Gastroesophageal sphincter (tissue), 4 donors: ENCODE data around the gene ARHGAP8. TPM values are rescaled to one million over a fixed set of nuclear protein-coding genes. Genes with fewer than 3 reads are reported as not detected.

Source experiments
- ATAC-seq: fragments of 150-250 bp; one replicate; pipeline ENCODE4 v1.9.1; 2016; ENCODE audit warnings: mild to moderate bottlenecking, moderate library complexity
- H3K27ac ChIP-seq, 4 donors: fragments of 200-600 bp; sonication (generic) in 3 of 4; 1 replicate in 3 of 4; 2 replicates in 1 of 4; pipeline ENCODE4 v1.5.1; 2016 to 2019
- H3K27me3 ChIP-seq: fragments of 200-600 bp; sonication (generic); one replicate; pipeline ENCODE4 v1.5.1; 2019
- H3K36me3 ChIP-seq, 2 donors: fragments of 200-600 bp; sonication (generic); one replicate each; pipeline ENCODE4 v1.5.1; 2019; ENCODE audit warnings: control low read depth in 1 of 2
- H3K4me1 ChIP-seq, 3 donors: fragments of 200-600 bp; sonication (generic); 1 replicate in 2 of 3; 2 replicates in 1 of 3; pipeline ENCODE4 v1.5.1; 2016 to 2019; ENCODE audit warnings: control low read depth in 2 of 3
- H3K4me3 ChIP-seq, 2 donors: fragments of 200-600 bp; sonication (generic); one replicate each; pipeline ENCODE4 v1.5.1; 2019; ENCODE audit warnings: mild to moderate bottlenecking in 1 of 2, moderate library complexity in 1 of 2
- H3K9me3 ChIP-seq, 3 donors: fragments of 200-600 bp; sonication (generic); one replicate each; pipeline ENCODE4 v1.5.1; 2017 to 2019; ENCODE audit warnings: control low read depth in 2 of 3
- EP300 ChIP-seq: sonication (generic); formaldehyde crosslinking; IDR thresholded peaks from one replicate; pipeline ENCODE4 v1.6.1; 2017; ENCODE audit warnings: antibody characterized with exemption, mild to moderate bottlenecking
- POLR2A ChIP-seq, 2 donors: fragments of 450-650 bp; IDR thresholded peaks; one replicate each; pipeline ENCODE4 v1.6.1; 2017; ENCODE audit warnings: antibody characterized with exemption in 2 of 2, mild to moderate bottlenecking in 2 of 2, moderate library complexity in 1 of 2
- POLR2AphosphoS5 ChIP-seq: sonication (generic); formaldehyde crosslinking; IDR thresholded peaks from one replicate; pipeline ENCODE4 v1.6.1; 2017; ENCODE audit warnings: antibody characterized with exemption
- WGBS, 2 donors: methylation state at CpG; one replicate each; pipeline ENCODE4 v1.1.5; 2018; ENCODE audit warnings: low coverage in 1 of 2; 5-methylcytosine and 5-hydroxymethylcytosine counted together
- total RNA-seq, 4 donors: library from RNA; depleted of rRNA; stranded (reverse); fragments of >200 nt; gene quantifications; one replicate each; pipeline ENCODE4 v1.1.0, GENCODE V29; 2016
- TF ChIP-seq, protein P1 (sequence below), 4 experiments: fragments of 200-600 bp in 2 of 4; fragments of 450-650 bp in 2 of 4; sonication (generic) in 1 of 4; IDR thresholded peaks; one replicate each; pipeline ENCODE4 v1.5.1; 2017 to 2019; ENCODE audit warnings: antibody characterized with exemption in 4 of 4, mild to moderate bottlenecking in 2 of 4, moderate library complexity in 2 of 4

ARHGAP8 gene
- total RNA-seq, 4 donors from 2014 or later: 0.31 to 1.6 TPM; not detected in 2

DNA sequence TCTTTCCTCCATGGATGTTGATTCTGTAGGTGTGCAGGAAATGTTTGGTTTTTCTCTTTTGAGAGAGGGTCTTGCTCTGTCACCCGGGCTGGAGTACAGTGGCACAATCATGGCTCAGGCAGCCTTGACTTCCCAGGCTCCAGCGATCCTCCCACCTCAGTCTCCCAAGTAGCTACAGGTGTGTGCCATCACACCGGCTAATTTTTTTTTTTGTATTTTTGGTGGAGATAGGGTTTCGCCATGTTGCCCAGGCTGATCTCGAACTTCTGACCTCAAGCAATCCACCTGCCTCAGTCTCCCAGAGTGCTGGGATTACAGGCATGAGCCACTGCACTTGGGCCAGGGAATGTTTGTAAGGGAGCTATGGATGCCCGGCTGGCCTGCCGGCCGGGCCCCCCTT, 45.9 kb upstream of the ARHGAP8 start:
- Histone ChIP-seq H3K36me3 (no peaks in the 10 kb centered on the region), H3K9me3 (no peaks in the 10 kb centered on the region), H3K4me3 (no peak overlapping the region), H3K4me1 (peaks cover 0 to 21% (median 11%) of the 10 kb centered on the region in 3 donors), H3K27me3 (peaks cover 70% of the 10 kb centered on the region), H3K27ac (no peak overlapping the region)
- no peak for ATAC-seq
- WGBS, 2 donors: 85 to 92% methylated on average over 2 to 7 of the region's 8 CpGs
- TF ChIP-seq, protein P1, sequence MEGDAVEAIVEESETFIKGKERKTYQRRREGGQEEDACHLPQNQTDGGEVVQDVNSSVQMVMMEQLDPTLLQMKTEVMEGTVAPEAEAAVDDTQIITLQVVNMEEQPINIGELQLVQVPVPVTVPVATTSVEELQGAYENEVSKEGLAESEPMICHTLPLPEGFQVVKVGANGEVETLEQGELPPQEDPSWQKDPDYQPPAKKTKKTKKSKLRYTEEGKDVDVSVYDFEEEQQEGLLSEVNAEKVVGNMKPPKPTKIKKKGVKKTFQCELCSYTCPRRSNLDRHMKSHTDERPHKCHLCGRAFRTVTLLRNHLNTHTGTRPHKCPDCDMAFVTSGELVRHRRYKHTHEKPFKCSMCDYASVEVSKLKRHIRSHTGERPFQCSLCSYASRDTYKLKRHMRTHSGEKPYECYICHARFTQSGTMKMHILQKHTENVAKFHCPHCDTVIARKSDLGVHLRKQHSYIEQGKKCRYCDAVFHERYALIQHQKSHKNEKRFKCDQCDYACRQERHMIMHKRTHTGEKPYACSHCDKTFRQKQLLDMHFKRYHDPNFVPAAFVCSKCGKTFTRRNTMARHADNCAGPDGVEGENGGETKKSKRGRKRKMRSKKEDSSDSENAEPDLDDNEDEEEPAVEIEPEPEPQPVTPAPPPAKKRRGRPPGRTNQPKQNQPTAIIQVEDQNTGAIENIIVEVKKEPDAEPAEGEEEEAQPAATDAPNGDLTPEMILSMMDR (IDR thresholded peaks at IDR 0.05): no peak
- no peak for TF ChIP-seq POLR2AphosphoS5
- TF ChIP-seq EP300: no peak
- no peak for TF ChIP-seq POLR2A (IDR thresholded peaks at IDR 0.05)

DNA sequence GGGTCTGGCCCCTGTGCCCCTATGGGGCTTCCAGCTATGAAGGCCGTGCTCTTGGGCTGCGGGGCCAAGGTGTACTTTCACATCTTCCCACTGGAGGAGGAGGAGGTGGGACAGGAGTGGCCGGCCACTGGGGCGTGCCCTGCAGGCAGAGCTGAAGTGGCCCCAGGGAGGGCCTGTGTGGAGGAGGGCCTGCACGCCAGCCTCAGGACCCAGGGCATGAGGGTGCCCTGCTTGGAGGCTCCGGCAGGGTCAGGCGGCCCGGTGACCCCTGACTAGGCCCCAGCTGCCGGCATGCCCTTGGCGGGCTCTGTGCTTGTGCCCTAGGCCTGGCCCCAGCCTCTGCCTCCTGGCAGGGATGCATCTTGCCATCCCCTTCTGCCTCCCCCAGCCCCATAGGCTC, 45.2 kb upstream of the ARHGAP8 start:
- Histone ChIP-seq H3K27me3 (peaks cover 63% of the 10 kb centered on the region), H3K9me3 (no peaks in the 10 kb centered on the region), H3K4me1 (peaks cover 0 to 15% (median 8%) of the 10 kb centered on the region in 3 donors), H3K27ac (no peak overlapping the region), H3K36me3 (no peaks in the 10 kb centered on the region), H3K4me3 (no peak overlapping the region)
- TF ChIP-seq EP300: no peak
- TF ChIP-seq POLR2AphosphoS5: no peak
- TF ChIP-seq, protein P1 (IDR thresholded peaks at IDR 0.05): no peak
- no peak for TF ChIP-seq POLR2A (IDR thresholded peaks at IDR 0.05)
- WGBS, 2 donors: no CpG with 5 or more reads among the region's 10 CpGs
- no peak for ATAC-seq

DNA sequence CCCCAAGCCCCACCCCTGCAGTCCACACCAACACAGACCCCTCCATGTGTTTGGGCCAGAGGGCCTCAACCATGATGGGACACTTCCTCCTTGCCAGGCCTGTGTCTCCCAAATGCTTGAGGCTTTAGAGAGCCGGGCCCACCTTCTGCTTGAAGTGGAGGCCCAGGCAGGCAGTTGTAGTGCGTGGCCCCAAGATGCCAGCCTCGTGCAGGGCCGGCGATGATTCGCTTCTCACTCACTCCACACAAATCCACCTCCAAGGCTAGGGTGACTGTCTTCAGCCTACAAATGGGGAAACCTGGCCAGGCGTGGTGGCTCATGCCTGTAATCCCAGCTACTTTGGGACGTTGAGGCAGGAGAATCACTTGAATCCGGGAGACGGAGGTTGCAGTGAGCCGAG, 44.6 kb upstream of the ARHGAP8 start:
- no peak overlapping the region for H3K4me3 ChIP-seq
- no peaks in the 10 kb centered on the region for H3K9me3 ChIP-seq
- no peak overlapping the region for H3K27ac ChIP-seq
- H3K27me3 ChIP-seq: peaks cover 57% of the 10 kb centered on the region
- TF ChIP-seq POLR2AphosphoS5: no peak
- no peak for TF ChIP-seq EP300
- no peak for TF ChIP-seq POLR2A (IDR thresholded peaks at IDR 0.05)
- TF ChIP-seq, protein P1 (IDR thresholded peaks at IDR 0.05): no peak
- peaks cover 0 to 9% (median 3%) of the 10 kb centered on the region in 3 donors for H3K4me1 ChIP-seq
- WGBS, 2 donors: 92 to 100% methylated on average over 2 to 3 of the region's 11 CpGs
- H3K36me3 ChIP-seq: no peaks in the 10 kb centered on the region
- ATAC-seq: no peak

DNA sequence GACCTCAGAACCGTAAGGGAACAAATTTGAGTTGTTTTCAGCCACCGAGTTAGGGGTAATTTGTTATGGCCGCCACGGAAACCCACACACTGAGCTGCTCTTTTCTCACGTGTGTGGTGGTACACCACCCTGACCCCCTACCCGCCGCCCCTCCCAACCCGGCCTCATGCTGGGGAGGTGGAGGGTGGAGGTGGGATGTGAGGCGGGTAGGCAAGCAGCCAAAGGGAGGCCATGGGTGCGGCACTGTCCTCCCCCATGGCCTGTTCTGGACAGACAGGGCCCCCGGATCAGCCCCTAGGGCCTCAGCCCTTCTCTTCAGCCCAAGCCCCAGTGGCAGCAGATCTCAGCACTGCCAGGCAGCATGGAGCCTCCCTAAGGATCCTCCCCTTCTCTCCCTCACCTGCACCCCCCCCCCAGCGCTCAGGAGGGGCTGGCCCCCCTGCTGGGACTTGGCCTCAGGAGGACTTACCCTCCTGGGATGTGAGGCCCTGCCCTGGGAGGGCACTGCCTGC, 42.4 kb upstream of the ARHGAP8 start:
- H3K27me3 ChIP-seq: peaks cover 36% of the 10 kb centered on the region
- ATAC-seq: no peak
- TF ChIP-seq POLR2A (IDR thresholded peaks at IDR 0.05): no peak
- no peak for TF ChIP-seq POLR2AphosphoS5
- no peak for TF ChIP-seq EP300
- TF ChIP-seq, protein P1 (IDR thresholded peaks at IDR 0.05): no peak
- H3K36me3 ChIP-seq: no peaks in the 10 kb centered on the region
- no peaks in the 10 kb centered on the region for H3K4me1 ChIP-seq
- 72 to 90% methylated on average over 4 to 9 of the region's 12 CpGs for WGBS, 2 donors
- no peak overlapping the region for H3K4me3 ChIP-seq
- H3K27ac ChIP-seq: no peak overlapping the region
- no peaks in the 10 kb centered on the region for H3K9me3 ChIP-seq

DNA sequence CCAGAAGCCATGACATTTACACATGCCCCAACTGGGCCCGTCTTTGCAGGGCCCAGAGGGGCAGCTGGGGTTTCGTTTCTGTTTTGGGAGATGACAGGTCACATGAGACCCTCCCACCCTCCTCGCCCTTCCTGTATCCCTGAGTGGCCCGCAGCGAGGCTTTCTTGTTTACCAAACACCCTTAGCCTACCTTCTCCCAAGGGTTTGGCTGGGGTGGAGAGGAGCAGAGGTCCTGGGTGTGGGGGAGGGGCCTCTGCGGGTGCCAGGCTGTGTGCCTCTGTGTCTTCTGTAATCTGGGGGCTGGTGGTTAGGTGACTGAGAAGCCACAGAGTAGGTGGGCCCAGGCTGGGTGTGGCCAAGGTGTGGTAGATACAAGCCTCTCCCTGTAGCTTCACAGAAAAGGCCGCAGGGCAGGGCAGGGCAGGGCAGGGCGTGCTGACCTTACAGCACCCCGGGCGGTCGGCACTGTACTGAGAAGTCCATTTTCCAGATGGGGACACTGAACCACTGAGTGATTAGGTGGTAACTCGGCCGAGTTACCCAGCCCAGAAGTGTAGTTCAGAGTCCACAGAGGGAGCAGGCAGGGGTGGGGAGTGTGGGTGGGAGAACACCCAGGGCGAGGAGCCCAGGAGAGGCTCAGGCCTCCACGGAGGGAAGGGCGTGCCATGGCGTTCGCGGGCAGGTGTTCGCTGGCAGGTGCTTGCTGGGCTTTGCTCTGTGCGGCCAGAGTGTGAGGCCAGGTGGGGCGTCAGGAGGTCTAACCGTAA, 41.7 kb upstream of the ARHGAP8 start:
- no peak for TF ChIP-seq POLR2A (IDR thresholded peaks at IDR 0.05)
- no peak for TF ChIP-seq EP300
- TF ChIP-seq POLR2AphosphoS5: no peak
- TF ChIP-seq, protein P1 (IDR thresholded peaks at IDR 0.05): no peak
- Histone ChIP-seq H3K9me3 (no peaks in the 10 kb centered on the region), H3K4me1 (no peaks in the 10 kb centered on the region), H3K36me3 (no peaks in the 10 kb centered on the region), H3K27ac (no peak overlapping the region), H3K27me3 (peaks cover 29% of the 10 kb centered on the region), H3K4me3 (no peak overlapping the region)
- no peak for ATAC-seq
- 74 to 100% methylated on average over 3 to 10 of the region's 23 CpGs for WGBS, 2 donors
